ENCODE measurements around the gene HTD2. TPM values are rescaled to one million over a fixed set of nuclear protein-coding genes. Genes with fewer than 3 reads are reported as not detected.

The HTD2 gene
- total and polyA plus RNA-seq, 9 of the 15 experiments (the other 6 are each of a cell fraction or from before 2014, with no cell fraction given) = 1.8 to 22.8 (median 9.6) TPM

DNA sequence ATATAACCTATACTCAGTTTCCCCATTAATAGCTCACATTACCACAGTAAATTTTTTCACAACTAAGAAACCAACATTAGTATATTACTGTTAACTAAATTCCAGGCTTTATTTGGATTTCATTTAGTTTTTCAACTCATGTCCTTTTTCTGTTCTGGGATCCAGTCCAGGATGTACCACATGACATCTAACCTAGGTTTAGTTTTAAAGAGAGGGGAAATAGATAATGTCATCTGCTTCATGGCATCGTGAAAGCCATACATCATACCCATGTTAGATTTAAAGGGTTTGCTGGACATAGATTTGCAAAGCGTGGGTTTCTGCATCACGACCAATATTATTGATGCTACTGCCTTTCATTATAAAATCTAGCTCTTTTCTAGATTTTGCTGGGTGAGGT, 33.4 kb upstream of the HTD2 start:
- DNase-seq (ENCODE audit: extremely low read depth in 1 of 4, low spot score in 3 of 4) = no peak
- no peaks in the 10 kb centered on the region for H3K9me1 ChIP-seq (ENCODE audit: control insufficient read depth, insufficient read depth, low read length)
- POLR2A ChIA-PET = interaction anchor here (0.9 kb wide), 1 partner anchor 22 kb away, joined by 3 read pairs; no protein-coding TSS in a partner anchor
- H3K27me3 ChIP-seq (ENCODE audit: control insufficient read depth in 2 of 2, insufficient read depth in 2 of 2, low read length in 2 of 2) = no peaks in the 10 kb centered on the region
- no TSS peak for BruUV-seq (replicated peaks)
- no peaks in the 10 kb centered on the region for H3K9me3 ChIP-seq (replicated peaks; ENCODE audit: control insufficient read depth, insufficient read depth, low read depth, low read length)
- no peak overlapping the region for H3K9ac ChIP-seq (ENCODE audit: insufficient read depth in 1 of 2, low read depth in 2 of 2, low read length in 2 of 2)
- CTCF ChIA-PET (ENCODE audit: low intra/inter-chr PET ratio) = no interaction called here
- H3K4me3 ChIP-seq = no peak overlapping the region
- H3K36me3 ChIP-seq (ENCODE audit: control insufficient read depth, insufficient read depth, low read length) = no peaks in the 10 kb centered on the region
- no peak overlapping the region for H3K27ac ChIP-seq (ENCODE audit: extremely low read depth, low read depth, low read length)
- H3K4me2 ChIP-seq (ENCODE audit: insufficient read depth, low read length) = no peak overlapping the region
- no peak overlapping the region for H2AFZ ChIP-seq (ENCODE audit: low read depth, low read length)
- TF ChIP-seq SMC3 (conservative IDR thresholded peaks at IDR 0.05; ENCODE audit: insufficient read depth, low read depth, low read length) (no peak), TCF3 (CRISPR knock-in tag; IDR thresholded peaks at IDR 0.05) (no peak), EP400 (IDR thresholded peaks at IDR 0.05) (no peak), ARID2 (IDR thresholded peaks at IDR 0.05) (no peak), ZZZ3 (IDR thresholded peaks at IDR 0.05) (no peak), KLF13 (tag; IDR thresholded peaks at IDR 0.05; ENCODE audit: borderline replicate concordance, low read depth) (no peak), MAFG (tag; conservative IDR thresholded peaks at IDR 0.05) (no peak), NONO (IDR thresholded peaks at IDR 0.05; ENCODE audit: low read depth in 2 of 2, low read length in 1 of 2) (no peak), TBL1XR1 (IDR thresholded peaks at IDR 0.05; ENCODE audit: low read length in 2 of 2) (no peak), XRCC3 (IDR thresholded peaks at IDR 0.05) (no peak), THAP7 (CRISPR knock-in tag; IDR thresholded peaks at IDR 0.05) (no peak), HOXB6 (CRISPR knock-in tag; IDR thresholded peaks at IDR 0.05; ENCODE audit: borderline replicate concordance) (no peak), CBX8 (IDR thresholded peaks at IDR 0.05; ENCODE audit: borderline replicate concordance, extremely low read depth, low read depth, low read length, poor library complexity, severe bottlenecking) (no peak), DMBX1 (CRISPR knock-in tag; IDR thresholded peaks at IDR 0.05; ENCODE audit: borderline replicate concordance) (no peak), FOXK2 (conservative IDR thresholded peaks at IDR 0.05 in 1 of 2, IDR thresholded peaks at IDR 0.05 in 1 of 2; ENCODE audit: low read depth in 2 of 2) (no peak), ZNF507 (tag; conservative IDR thresholded peaks at IDR 0.05) (no peak)
- TF ChIP-seq, protein P1, sequence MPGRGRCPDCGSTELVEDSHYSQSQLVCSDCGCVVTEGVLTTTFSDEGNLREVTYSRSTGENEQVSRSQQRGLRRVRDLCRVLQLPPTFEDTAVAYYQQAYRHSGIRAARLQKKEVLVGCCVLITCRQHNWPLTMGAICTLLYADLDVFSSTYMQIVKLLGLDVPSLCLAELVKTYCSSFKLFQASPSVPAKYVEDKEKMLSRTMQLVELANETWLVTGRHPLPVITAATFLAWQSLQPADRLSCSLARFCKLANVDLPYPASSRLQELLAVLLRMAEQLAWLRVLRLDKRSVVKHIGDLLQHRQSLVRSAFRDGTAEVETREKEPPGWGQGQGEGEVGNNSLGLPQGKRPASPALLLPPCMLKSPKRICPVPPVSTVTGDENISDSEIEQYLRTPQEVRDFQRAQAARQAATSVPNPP (IDR thresholded peaks at IDR 0.05; ENCODE audit: borderline replicate concordance, insufficient read depth, insufficient read length) = no peak
- TF ChIP-seq, protein P2, sequence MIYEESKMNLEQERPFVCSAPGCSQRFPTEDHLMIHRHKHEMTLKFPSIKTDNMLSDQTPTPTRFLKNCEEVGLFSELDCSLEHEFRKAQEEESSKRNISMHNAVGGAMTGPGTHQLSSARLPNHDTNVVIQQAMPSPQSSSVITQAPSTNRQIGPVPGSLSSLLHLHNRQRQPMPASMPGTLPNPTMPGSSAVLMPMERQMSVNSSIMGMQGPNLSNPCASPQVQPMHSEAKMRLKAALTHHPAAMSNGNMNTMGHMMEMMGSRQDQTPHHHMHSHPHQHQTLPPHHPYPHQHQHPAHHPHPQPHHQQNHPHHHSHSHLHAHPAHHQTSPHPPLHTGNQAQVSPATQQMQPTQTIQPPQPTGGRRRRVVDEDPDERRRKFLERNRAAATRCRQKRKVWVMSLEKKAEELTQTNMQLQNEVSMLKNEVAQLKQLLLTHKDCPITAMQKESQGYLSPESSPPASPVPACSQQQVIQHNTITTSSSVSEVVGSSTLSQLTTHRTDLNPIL (CRISPR knock-in tag; IDR thresholded peaks at IDR 0.05) = no peak
- TF ChIP-seq, protein P3, sequence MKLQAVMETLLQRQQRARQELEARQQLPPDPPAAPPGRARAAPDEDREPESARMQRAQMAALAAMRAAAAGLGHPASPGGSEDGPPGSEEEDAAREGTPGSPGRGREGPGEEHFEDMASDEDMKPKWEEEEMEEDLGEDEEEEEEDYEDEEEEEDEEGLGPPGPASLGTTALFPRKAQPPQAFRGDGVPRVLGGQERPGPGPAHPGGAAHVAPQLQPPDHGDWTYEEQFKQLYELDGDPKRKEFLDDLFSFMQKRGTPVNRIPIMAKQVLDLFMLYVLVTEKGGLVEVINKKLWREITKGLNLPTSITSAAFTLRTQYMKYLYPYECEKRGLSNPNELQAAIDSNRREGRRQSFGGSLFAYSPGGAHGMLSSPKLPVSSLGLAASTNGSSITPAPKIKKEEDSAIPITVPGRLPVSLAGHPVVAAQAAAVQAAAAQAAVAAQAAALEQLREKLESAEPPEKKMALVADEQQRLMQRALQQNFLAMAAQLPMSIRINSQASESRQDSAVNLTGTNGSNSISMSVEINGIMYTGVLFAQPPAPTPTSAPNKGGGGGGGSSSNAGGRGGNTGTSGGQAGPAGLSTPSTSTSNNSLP (IDR thresholded peaks at IDR 0.05; ENCODE audit: borderline replicate concordance, low read depth, low read length) = no peak
- ATAC-seq = no peak
- intact Hi-C loops (cut with micrococcal nuclease) = no loop called here
- FAIRE-seq = no peak
- H4K20me1 ChIP-seq (replicated peaks; ENCODE audit: control insufficient read depth, insufficient read depth, low read length) = no peaks in the 10 kb centered on the region
- no peaks in the 10 kb centered on the region for H3K79me2 ChIP-seq (ENCODE audit: control insufficient read depth, insufficient read depth, low read length)
- 55% methylated on average over 3 of the region's 3 CpGs for WGBS (ENCODE audit: insufficient coverage, low coverage, missing lambda C conversion rate)
- no peaks in the 10 kb centered on the region for H3K4me1 ChIP-seq (replicated peaks in 1 of 2; ENCODE audit: control insufficient read depth in 2 of 2, insufficient read depth in 2 of 2, low read length in 2 of 2)
- in situ Hi-C loops (cut with MboI) = no loop called here

Measured in K562 (cell line).